Neural cell (in vitro differentiated cells): Measurements from ENCODE around the gene SMIM21. TPM values are rescaled to one million over a fixed set of nuclear protein-coding genes. Genes with fewer than 3 reads are reported as not detected.

Experiments
- H2AFZ ChIP-seq: fragments of 200-600, 300-800 bp; sonication (generic), shearing (Covaris generic); 2 replicates; pipeline ENCODE4 v1.6.0; 2014; ENCODE audit warnings: low read depth, mild to moderate bottlenecking, antibody characterized with exemption, low read length, moderate library complexity
- H3F3A ChIP-seq: fragments of 200-600 bp; shearing (Covaris generic); 2 replicates; pipeline ENCODE4 v1.6.1; 2016; ENCODE audit warnings: mild to moderate bottlenecking, moderate library complexity, mixed read lengths, antibody characterized with exemption, low read length; ENCODE audit not compliant: insufficient read depth, poor library complexity, severe bottlenecking
- H3K27ac ChIP-seq: fragments of 200-600, 300-800 bp; sonication (generic), shearing (Covaris generic); 2 replicates; pipeline ENCODE4 v1.5.1; 2014; ENCODE audit warnings: mild to moderate bottlenecking, low read length, moderate library complexity
- H3K27me3 ChIP-seq: fragments of 300-800, 200-600 bp; sonication (generic), shearing (Covaris generic); 2 replicates; pipeline ENCODE4 v1.6.0; 2014; ENCODE audit warnings: mild to moderate bottlenecking, low read depth, low read length, moderate library complexity; ENCODE audit not compliant: insufficient read depth
- H3K36me3 ChIP-seq: fragments of 300-800, 200-600 bp; sonication (generic), shearing (Covaris generic); 2 replicates; pipeline ENCODE4 v1.5.1; 2014; ENCODE audit warnings: mild to moderate bottlenecking, antibody characterized with exemption, low read length, moderate library complexity; ENCODE audit not compliant: insufficient read depth
- H3K4me2 ChIP-seq: fragments of 300-800, 200-600 bp; sonication (generic), shearing (Covaris generic); 2 replicates; pipeline ENCODE4 v1.6.0; 2014; ENCODE audit warnings: mild to moderate bottlenecking, low read length
- H3K4me3 ChIP-seq: fragments of 300-800, 200-600 bp; sonication (generic), shearing (Covaris generic); 2 replicates; pipeline ENCODE4 v1.5.1; 2014; ENCODE audit warnings: mild to moderate bottlenecking, low read length, moderate library complexity
- H3K79me2 ChIP-seq: fragments of 200-600 bp; shearing (Covaris generic); replicated peaks from 2 replicates; pipeline ENCODE4 v1.6.0; 2014; ENCODE audit warnings: mild to moderate bottlenecking, low read length, moderate library complexity; ENCODE audit not compliant: insufficient read depth
- H3K9ac ChIP-seq: fragments of 300-800, 200-600 bp; sonication (generic), shearing (Covaris generic); 2 replicates; pipeline ENCODE4 v1.6.1; 2016; ENCODE audit warnings: mild to moderate bottlenecking, low read length, mixed read lengths
- H3K9me2 ChIP-seq: fragments of 200-600 bp; shearing (Covaris generic); 2 replicates; pipeline ENCODE4 v1.6.1; 2016; ENCODE audit warnings: mild to moderate bottlenecking, low read length, mixed read lengths; ENCODE audit not compliant: insufficient read depth
- H3K9me3 ChIP-seq: fragments of 200-600, 300-800 bp; sonication (generic), shearing (Covaris generic); 2 replicates; pipeline ENCODE4 v1.6.1; 2016; ENCODE audit warnings: mild to moderate bottlenecking, mixed run types, low read length, moderate library complexity, mixed read lengths
- H4K20me1 ChIP-seq: fragments of 200-600 bp; shearing (Covaris generic); 2 replicates; pipeline ENCODE4 v1.6.1; 2016; ENCODE audit warnings: mild to moderate bottlenecking, mixed run types; ENCODE audit not compliant: insufficient read depth
- CTCF ChIP-seq: fragments of 450-650 bp; IDR thresholded peaks from 2 replicates; pipeline ENCODE4 v1.5.1; 2014; ENCODE audit warnings: antibody characterized with exemption, mild to moderate bottlenecking, moderate library complexity; ENCODE audit not compliant: poor library complexity, severe bottlenecking
- EP300 ChIP-seq: fragments of 450-650 bp; conservative IDR thresholded peaks from 2 replicates; pipeline ENCODE4 v1.6.1; 2014; ENCODE audit warnings: antibody characterized with exemption, mild to moderate bottlenecking, moderate library complexity; ENCODE audit not compliant: poor library complexity, severe bottlenecking
- EZH2 ChIP-seq: fragments of 200-600, 300-800 bp; shearing (Covaris generic), sonication (generic); IDR thresholded peaks from 2 replicates; pipeline ENCODE4 v1.6.1; 2014; ENCODE audit warnings: antibody characterized with exemption, low read length, borderline replicate concordance, mild to moderate bottlenecking; ENCODE audit not compliant: insufficient read depth, poor library complexity, severe bottlenecking
- MXI1 ChIP-seq: fragments of 450-650 bp; conservative IDR thresholded peaks from 2 replicates; pipeline ENCODE4 v1.6.1; 2014; ENCODE audit warnings: antibody characterized with exemption, mild to moderate bottlenecking; ENCODE audit not compliant: poor library complexity, severe bottlenecking
- POLR2AphosphoS5 ChIP-seq: IDR thresholded peaks from 2 replicates; pipeline ENCODE4 v1.6.1; 2012
- RAD21 ChIP-seq: fragments of 450-650 bp; conservative IDR thresholded peaks from 2 replicates; pipeline ENCODE4 v1.6.1; 2014; ENCODE audit warnings: antibody characterized with exemption, mild to moderate bottlenecking, moderate library complexity
- REST ChIP-seq: IDR thresholded peaks from 2 replicates; pipeline ENCODE4 v1.6.1; 2012; ENCODE audit warnings: borderline replicate concordance
- SMC3 ChIP-seq: fragments of 450-650 bp; conservative IDR thresholded peaks from 2 replicates; pipeline ENCODE4 v1.6.1; 2014; ENCODE audit warnings: antibody characterized with exemption, mild to moderate bottlenecking, moderate library complexity; ENCODE audit not compliant: poor library complexity
- TAF1 ChIP-seq: IDR thresholded peaks from 2 replicates; pipeline ENCODE4 v1.6.1; 2012; ENCODE audit warnings: low read depth
- polyA plus RNA-seq: library from polyadenylated mRNA; depleted of rRNA; stranded (reverse); fragments of >200 nt; gene quantifications from 2 replicates; pipeline ENCODE4 v1.2.3, GENCODE V29; 2014

The SMIM21 gene
- polyA plus RNA-seq, 1 donor from 2014 or later: not detected

GRCh38 chr18:75472396-75472795 lies 44.9 kb upstream of the SMIM21 start:
- no peaks in the 10 kb centered on the region for H3K9me2 ChIP-seq
- no peaks in the 10 kb centered on the region for H3K79me2 ChIP-seq
- no peak for TF ChIP-seq EZH2
- TF ChIP-seq SMC3: no peak
- TF ChIP-seq REST: no peak
- no peak for TF ChIP-seq POLR2AphosphoS5
- TF ChIP-seq RAD21: no peak
- no peak for TF ChIP-seq EP300
- H3K27me3 ChIP-seq: no peaks in the 10 kb centered on the region
- H3K4me3 ChIP-seq: no peak overlapping the region
- no peaks in the 10 kb centered on the region for H3K36me3 ChIP-seq
- H3K27ac ChIP-seq: no peak overlapping the region
- no peak overlapping the region for H3K9ac ChIP-seq
- H3K9me3 ChIP-seq: no peaks in the 10 kb centered on the region
- no peaks in the 10 kb centered on the region for H4K20me1 ChIP-seq
- no peak overlapping the region for H2AFZ ChIP-seq
- H3K4me2 ChIP-seq: no peak overlapping the region
- no peaks in the 10 kb centered on the region for H3F3A ChIP-seq

- no peak overlapping the region for H3K4me3 ChIP-seq
- no peak overlapping the region for H3K27ac ChIP-seq
- no peak overlapping the region for H3K9ac ChIP-seq
- no peaks in the 10 kb centered on the region for H4K20me1 ChIP-seq
- H3K79me2 ChIP-seq: no peaks in the 10 kb centered on the region
- H3K27me3 ChIP-seq: no peaks in the 10 kb centered on the region
- no peak overlapping the region for H2AFZ ChIP-seq
- H3K4me2 ChIP-seq: no peak overlapping the region
- no peaks in the 10 kb centered on the region for H3F3A ChIP-seq
- no peaks in the 10 kb centered on the region for H3K9me2 ChIP-seq
- H3K9me3 ChIP-seq: no peaks in the 10 kb centered on the region
- TF ChIP-seq SMC3 (no peak), EZH2 (no peak), CTCF (no peak), TAF1 (no peak), REST (no peak), RAD21 (no peak), MXI1 (no peak), POLR2AphosphoS5 (no peak), EP300 (no peak)
- H3K36me3 ChIP-seq: no peaks in the 10 kb centered on the region
Measured at GRCh38 chr18:75471850-75472249, 44.3 kb upstream of the SMIM21 start.
